Glutamatergic neuron (in vitro differentiated cells): ENCODE results near the gene SPEM3. TPM values are rescaled to one million over a fixed set of nuclear protein-coding genes. Genes with fewer than 3 reads are reported as not detected.
A peak's percentile ranks its signal among the peaks of the same experiment; 100 is the strongest.

Experiments used
- DNase-seq: peaks from one replicate; pipeline ENCODE4 v3.0.0; 2022
- H3K27ac Mint-ChIP-seq: one replicate; pipeline ENCODE4 v1.8.0; 2020; ENCODE audit warnings: mild to moderate bottlenecking, mixed read lengths, inconsistent platforms; ENCODE audit not compliant: unreplicated experiment
- H3K27me3 Mint-ChIP-seq: one replicate; pipeline ENCODE4 v1.8.0; 2020; ENCODE audit warnings: mild to moderate bottlenecking, moderate library complexity, mixed read lengths, inconsistent platforms; ENCODE audit not compliant: unreplicated experiment
- H3K36me3 Mint-ChIP-seq: one replicate; pipeline ENCODE4 v1.8.0; 2020; ENCODE audit warnings: mild to moderate bottlenecking, mixed read lengths, inconsistent platforms; ENCODE audit not compliant: unreplicated experiment
- H3K4me1 Mint-ChIP-seq: one replicate; pipeline ENCODE4 v1.8.0; 2020; ENCODE audit warnings: mild to moderate bottlenecking, low read depth, mixed read lengths, inconsistent platforms; ENCODE audit not compliant: unreplicated experiment
- H3K4me3 Mint-ChIP-seq: one replicate; pipeline ENCODE4 v1.8.0; 2020; ENCODE audit warnings: mild to moderate bottlenecking, mixed read lengths, inconsistent platforms; ENCODE audit not compliant: unreplicated experiment
- H3K9me3 Mint-ChIP-seq: one replicate; pipeline ENCODE4 v1.8.0; 2020; ENCODE audit warnings: mild to moderate bottlenecking, moderate library complexity, mixed read lengths, inconsistent platforms; ENCODE audit not compliant: unreplicated experiment
- total RNA-seq: library from RNA; stranded (reverse); fragmentation: NEBNext Ultra II Directional; extraction: Animal tissue kit (Norgen Biotek cat#: 25700); gene quantifications from one replicate; pipeline ENCODE4 v1.2.1, GENCODE V29; 2021; ENCODE audit not compliant: unreplicated experiment
- TF ChIP-seq, protein P1 (sequence below): fragments of 200-600 bp; sonication (generic); IDR thresholded peaks from one replicate; pipeline ENCODE4 v1.5.0; 2021; ENCODE audit not compliant: partially characterized antibody, unreplicated experiment

SPEM3 gene
- total RNA-seq, 1 donor from 2014 or later = not detected

DNA sequence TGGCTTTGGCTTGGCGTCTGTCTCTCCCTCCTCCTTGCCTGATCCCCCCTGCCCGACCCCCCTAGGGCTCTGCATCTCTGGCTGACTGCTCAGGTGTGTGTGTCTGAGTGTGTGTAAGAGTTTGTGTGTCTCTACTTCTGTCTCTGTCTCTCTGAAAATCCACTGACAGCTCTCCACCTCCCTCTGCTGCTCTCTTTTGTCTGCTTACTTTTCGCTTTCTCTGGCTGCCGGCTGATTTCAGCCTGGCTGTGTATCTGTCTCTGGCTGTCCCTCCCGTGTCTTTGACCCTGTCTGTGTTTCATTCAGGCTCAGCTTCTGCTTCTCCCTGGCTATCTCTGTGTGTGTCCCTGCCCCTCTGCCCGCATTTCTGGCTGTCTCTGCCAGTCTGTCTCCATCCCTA, 12.3 kb upstream of the SPEM3 start:
- H3K27ac Mint-ChIP-seq = peak overlapping the region; percentile 25
- TF ChIP-seq, protein P1, sequence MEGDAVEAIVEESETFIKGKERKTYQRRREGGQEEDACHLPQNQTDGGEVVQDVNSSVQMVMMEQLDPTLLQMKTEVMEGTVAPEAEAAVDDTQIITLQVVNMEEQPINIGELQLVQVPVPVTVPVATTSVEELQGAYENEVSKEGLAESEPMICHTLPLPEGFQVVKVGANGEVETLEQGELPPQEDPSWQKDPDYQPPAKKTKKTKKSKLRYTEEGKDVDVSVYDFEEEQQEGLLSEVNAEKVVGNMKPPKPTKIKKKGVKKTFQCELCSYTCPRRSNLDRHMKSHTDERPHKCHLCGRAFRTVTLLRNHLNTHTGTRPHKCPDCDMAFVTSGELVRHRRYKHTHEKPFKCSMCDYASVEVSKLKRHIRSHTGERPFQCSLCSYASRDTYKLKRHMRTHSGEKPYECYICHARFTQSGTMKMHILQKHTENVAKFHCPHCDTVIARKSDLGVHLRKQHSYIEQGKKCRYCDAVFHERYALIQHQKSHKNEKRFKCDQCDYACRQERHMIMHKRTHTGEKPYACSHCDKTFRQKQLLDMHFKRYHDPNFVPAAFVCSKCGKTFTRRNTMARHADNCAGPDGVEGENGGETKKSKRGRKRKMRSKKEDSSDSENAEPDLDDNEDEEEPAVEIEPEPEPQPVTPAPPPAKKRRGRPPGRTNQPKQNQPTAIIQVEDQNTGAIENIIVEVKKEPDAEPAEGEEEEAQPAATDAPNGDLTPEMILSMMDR = no peak
- H3K4me1 Mint-ChIP-seq = peaks cover 17% of the 10 kb centered on the region
- H3K36me3 Mint-ChIP-seq = peaks cover 7% of the 10 kb centered on the region
- peaks cover 15% of the 10 kb centered on the region for H3K9me3 Mint-ChIP-seq
- no peak for DNase-seq
- H3K4me3 Mint-ChIP-seq = peak overlapping the region; percentile 64
- peaks cover 15% of the 10 kb centered on the region for H3K27me3 Mint-ChIP-seq

DNA sequence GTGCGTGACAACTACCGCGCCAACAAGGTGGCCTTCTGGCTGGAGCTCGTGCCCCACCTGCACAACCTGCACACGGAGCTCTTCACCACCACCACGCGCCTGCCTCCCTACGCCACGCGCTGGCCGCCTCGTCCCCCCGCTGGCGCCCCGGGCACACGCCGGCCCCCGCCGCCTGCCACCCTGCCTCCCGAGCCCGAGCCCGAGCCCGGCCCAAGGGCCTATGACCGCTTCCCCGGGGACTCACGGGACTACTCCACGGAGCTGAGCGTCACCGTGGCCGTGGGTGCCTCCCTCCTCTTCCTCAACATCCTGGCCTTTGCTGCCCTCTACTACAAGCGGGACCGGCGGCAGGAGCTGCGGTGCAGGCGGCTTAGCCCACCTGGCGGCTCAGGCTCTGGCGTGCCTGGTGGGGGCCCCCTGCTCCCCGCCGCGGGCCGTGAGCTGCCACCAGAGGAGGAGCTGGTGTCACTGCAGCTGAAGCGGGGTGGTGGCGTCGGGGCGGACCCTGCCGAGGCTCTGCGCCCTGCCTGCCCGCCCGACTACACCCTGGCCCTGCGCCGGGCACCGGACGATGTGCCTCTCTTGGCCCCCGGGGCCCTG, 11.5 kb upstream of the SPEM3 start:
- no peak overlapping the region for H3K4me3 Mint-ChIP-seq

DNA sequence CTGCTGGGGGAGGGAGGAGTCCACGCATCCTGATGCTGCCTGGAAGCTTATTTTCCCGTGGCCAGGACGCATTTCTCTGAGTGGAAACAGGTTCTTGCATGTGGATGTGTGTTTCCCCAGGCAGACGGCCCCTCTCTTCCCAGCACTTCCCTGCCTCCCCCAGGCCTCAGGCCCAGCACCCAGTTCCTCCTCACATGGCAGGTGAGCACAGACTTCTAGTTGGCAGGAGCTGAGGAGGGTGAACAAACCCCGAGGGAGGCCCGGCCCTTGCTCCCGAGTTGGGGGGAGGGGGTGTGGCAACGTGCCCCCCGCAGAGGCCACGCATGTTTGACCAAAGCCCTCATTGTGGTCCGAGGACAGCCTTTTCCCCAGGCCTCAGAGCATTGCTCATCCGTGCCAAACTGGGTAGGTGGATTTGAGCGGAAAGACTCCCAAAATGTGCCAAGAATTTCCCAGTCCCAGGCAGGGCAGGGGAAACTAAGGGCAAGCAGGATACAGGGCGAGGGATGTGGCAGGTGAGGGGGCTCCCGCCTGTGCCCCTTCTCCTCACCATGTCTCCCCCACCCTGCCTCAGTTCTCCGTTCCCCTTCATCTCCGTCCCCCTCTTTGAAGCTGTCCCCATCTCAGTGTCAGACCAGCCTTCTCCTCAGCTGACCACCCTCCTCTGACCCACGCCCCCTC, 10.0 kb upstream of the SPEM3 start:
- Mint-ChIP-seq H3K4me1 (peaks cover 19% of the 10 kb centered on the region), H3K9me3 (peaks cover 9% of the 10 kb centered on the region), H3K27me3 (peaks cover 11% of the 10 kb centered on the region), H3K36me3 (peaks cover 7% of the 10 kb centered on the region), H3K27ac (peak overlapping the region; percentile 29), H3K4me3 (no peak overlapping the region)
- TF ChIP-seq, protein P1 = no peak
- DNase-seq = no peak

More for the DNA sequence above, 11.5 kb upstream of the SPEM3 start:
- Mint-ChIP-seq H3K27me3 (peaks cover 17% of the 10 kb centered on the region), H3K9me3 (peaks cover 15% of the 10 kb centered on the region), H3K36me3 (peaks cover 7% of the 10 kb centered on the region), H3K27ac (no peak overlapping the region), H3K4me1 (peaks cover 19% of the 10 kb centered on the region)
- TF ChIP-seq, protein P1 = no peak
- DNase-seq = no peak

DNA sequence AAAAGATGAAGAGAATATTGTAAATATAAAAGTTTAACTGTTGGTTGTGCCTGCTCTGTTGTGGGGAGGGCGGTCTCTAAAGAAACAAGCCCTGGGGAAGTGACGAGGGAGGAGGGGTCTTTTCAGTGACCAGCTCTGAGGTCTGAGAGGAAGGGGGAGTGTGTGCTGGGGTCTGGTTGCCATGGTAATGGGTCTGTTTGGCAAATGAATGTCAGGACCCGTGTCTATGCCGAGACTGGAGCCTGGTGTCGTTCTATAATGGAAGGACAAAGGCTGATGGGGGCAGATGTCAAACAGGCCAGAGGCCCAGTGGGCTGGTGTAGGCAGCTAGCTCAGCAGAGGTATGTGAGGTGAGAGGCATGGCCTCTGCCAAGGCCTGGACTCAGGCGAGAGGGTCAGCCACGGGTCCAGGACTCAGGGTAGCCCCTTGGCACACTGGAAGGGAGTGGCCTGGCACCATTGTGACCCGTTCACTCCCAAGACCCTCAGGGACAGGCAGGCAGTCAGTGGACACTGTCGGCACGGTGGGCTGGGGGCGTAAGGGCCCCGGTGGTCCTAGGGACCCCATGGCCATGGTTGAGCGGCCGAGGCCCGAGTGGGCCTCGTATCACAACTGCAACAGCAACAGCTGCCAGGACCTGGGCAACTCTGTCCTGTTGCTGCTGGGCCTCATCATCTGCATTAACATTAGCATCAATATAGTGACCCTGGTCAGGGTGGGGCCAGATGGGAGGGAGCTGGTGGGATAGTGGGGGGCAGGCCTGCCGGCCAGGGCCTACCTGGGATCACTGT, 8.6 kb upstream of the SPEM3 start, which contains the start of gene SPEM1:
Gene SPEM1, plus strand, starts transcription at position 506 of the 792 bp plus-strand sequence. Its CDS starts 61 bp downstream, at position 567.
- Mint-ChIP-seq H3K4me3 (peak within 1 kb of the TSS; percentile 55), H3K27me3 (peaks cover 14% of the 10 kb centered on the region), H3K4me1 (peaks cover 19% of the 10 kb centered on the region), H3K27ac (peak within 1 kb of the TSS; percentile 45), H3K9me3 (peaks cover 11% of the 10 kb centered on the region), H3K36me3 (peaks cover 7% of the 10 kb centered on the region)
- no peak for DNase-seq
- TF ChIP-seq, protein P1 = no peak
